OCI-LY1 (cell line): Measurements from ENCODE around the gene ZNF440.
"Not testable (repeated sequence)": the region's sequence is repeated elsewhere in the genome, so short reads cannot be mapped to it uniquely, and the experiment has no call there.

Experiments used
- H2AFZ ChIP-seq: fragments of 200-600 bp; sonication (generic), shearing (Covaris generic); 2 replicates; pipeline ENCODE4 v1.6.0; 2014; ENCODE audit warnings: antibody characterized with exemption, mild to moderate bottlenecking, low read length
- H3F3A ChIP-seq: fragments of 200-600 bp; sonication (generic), shearing (Covaris generic); 2 replicates; pipeline ENCODE4 v1.6.0; 2014; ENCODE audit warnings: mild to moderate bottlenecking, antibody characterized with exemption, low read length, moderate library complexity; ENCODE audit not compliant: insufficient read depth
- H3K27ac ChIP-seq: fragments of 200-600 bp; sonication (generic); 2 replicates; pipeline ENCODE4 v1.5.1; 2014; ENCODE audit warnings: low read length, mixed run types, mild to moderate bottlenecking, low read depth; ENCODE audit not compliant: poor library complexity, severe bottlenecking
- H3K27me3 ChIP-seq: fragments of 200-600 bp; sonication (generic); 2 replicates; pipeline ENCODE4 v1.6.0; 2014; ENCODE audit warnings: antibody characterized with exemption, mild to moderate bottlenecking, low read length, moderate library complexity; ENCODE audit not compliant: insufficient read depth
- H3K36me3 ChIP-seq: fragments of 200-600 bp; sonication (generic); 2 replicates; pipeline ENCODE4 v1.6.1; 2014; ENCODE audit warnings: mild to moderate bottlenecking, antibody characterized with exemption, low read length, moderate library complexity, mixed read lengths; ENCODE audit not compliant: insufficient read depth
- H3K4me1 ChIP-seq: fragments of 200-600 bp; sonication (generic); 2 replicates; pipeline ENCODE4 v1.5.1; 2014; ENCODE audit warnings: mild to moderate bottlenecking, low read length, moderate library complexity; ENCODE audit not compliant: insufficient read depth, severe bottlenecking
- H3K4me2 ChIP-seq: fragments of 200-600 bp; sonication (generic), shearing (Covaris generic); 2 replicates; pipeline ENCODE4 v1.6.1; 2014; ENCODE audit warnings: low read length
- H3K4me3 ChIP-seq: fragments of 200-600 bp; sonication (generic); 2 replicates; pipeline ENCODE4 v1.5.1; 2014; ENCODE audit warnings: low read length, low read depth, mild to moderate bottlenecking, mixed read lengths; ENCODE audit not compliant: poor library complexity, severe bottlenecking
- H3K79me2 ChIP-seq: fragments of 200-600 bp; shearing (Covaris generic); 2 replicates; pipeline ENCODE4 v1.6.1; 2016; ENCODE audit warnings: mixed run types, low read length, mixed read lengths; ENCODE audit not compliant: insufficient read depth
- H3K9ac ChIP-seq: fragments of 200-600 bp; sonication (generic), shearing (Covaris generic); 2 replicates; pipeline ENCODE4 v1.6.1; 2014; ENCODE audit warnings: mild to moderate bottlenecking, low read length, mixed read lengths
- H3K9me2 ChIP-seq: fragments of 200-600 bp; sonication (generic), shearing (Covaris generic); 2 replicates; pipeline ENCODE4 v1.6.1; 2014; ENCODE audit warnings: low read depth, mild to moderate bottlenecking, low read length, mixed read lengths
- H3K9me3 ChIP-seq: fragments of 200-600 bp; shearing (Covaris generic); 2 replicates; pipeline ENCODE4 v1.6.1; 2014; ENCODE audit warnings: low read length, mixed read lengths
- H4K20me1 ChIP-seq: fragments of 200-600 bp; sonication (generic), shearing (Covaris generic); 2 replicates; pipeline ENCODE4 v1.6.0; 2016; ENCODE audit warnings: mild to moderate bottlenecking, low read length; ENCODE audit not compliant: insufficient read depth
- CTCF ChIP-seq: fragments of 200-600 bp; sonication (generic), shearing (Covaris generic); IDR thresholded peaks from 2 replicates; pipeline ENCODE4 v1.5.1; 2017; ENCODE audit warnings: mild to moderate bottlenecking, antibody characterized with exemption, low read length, moderate library complexity, mixed read lengths
- EZH2 ChIP-seq: fragments of 200-600 bp; sonication (generic), shearing (Covaris generic); IDR thresholded peaks from 2 replicates; pipeline ENCODE4 v1.8.0; 2017; ENCODE audit warnings: borderline replicate concordance, mixed run types, mild to moderate bottlenecking, antibody characterized with exemption, low read length, moderate library complexity, mixed read lengths

The ZNF440 gene

DNA sequence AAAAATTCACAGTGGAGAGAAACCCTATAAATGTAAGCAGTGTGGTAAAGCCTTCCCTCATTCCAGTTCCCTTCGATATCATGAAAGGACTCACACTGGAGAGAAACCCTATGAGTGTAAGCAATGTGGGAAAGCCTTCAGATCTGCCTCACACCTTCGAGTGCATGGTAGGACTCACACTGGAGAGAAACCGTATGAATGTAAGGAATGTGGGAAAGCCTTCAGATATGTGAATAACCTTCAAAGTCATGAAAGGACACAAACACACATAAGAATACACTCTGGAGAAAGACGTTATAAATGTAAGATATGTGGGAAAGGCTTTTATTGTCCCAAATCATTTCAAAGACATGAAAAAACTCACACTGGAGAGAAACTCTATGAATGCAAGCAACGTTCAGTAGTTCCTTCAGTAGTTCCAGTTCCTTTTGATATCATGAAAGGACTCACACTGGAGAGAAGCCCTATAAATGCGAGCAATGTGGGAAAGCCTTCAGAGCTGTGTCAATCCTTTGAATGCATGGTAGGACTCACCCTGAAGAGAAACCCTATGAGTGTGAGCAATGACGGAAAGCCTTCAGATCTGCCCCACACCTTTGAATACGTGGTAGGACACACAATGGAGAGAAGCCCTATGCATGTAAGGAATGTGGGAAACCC lies 18.3 kb downstream of the ZNF440 start:
- Histone ChIP-seq H4K20me1 (no peaks in the 10 kb centered on the region), H3K36me3 (peaks cover 54% of the 10 kb centered on the region), H2AFZ (no peak overlapping the region), H3K27me3 (no peaks in the 10 kb centered on the region), H3K9me2 (no peaks in the 10 kb centered on the region), H3K9me3 (peaks cover 18% of the 10 kb centered on the region), H3F3A (no peaks in the 10 kb centered on the region), H3K27ac (no peak overlapping the region), H3K79me2 (no peaks in the 10 kb centered on the region), H3K4me3 (no peak overlapping the region), H3K9ac (no peak overlapping the region), H3K4me2 (no peak overlapping the region), H3K4me1 (no peaks in the 10 kb centered on the region)
- TF ChIP-seq CTCF: no peak
- TF ChIP-seq EZH2: no peak

DNA sequence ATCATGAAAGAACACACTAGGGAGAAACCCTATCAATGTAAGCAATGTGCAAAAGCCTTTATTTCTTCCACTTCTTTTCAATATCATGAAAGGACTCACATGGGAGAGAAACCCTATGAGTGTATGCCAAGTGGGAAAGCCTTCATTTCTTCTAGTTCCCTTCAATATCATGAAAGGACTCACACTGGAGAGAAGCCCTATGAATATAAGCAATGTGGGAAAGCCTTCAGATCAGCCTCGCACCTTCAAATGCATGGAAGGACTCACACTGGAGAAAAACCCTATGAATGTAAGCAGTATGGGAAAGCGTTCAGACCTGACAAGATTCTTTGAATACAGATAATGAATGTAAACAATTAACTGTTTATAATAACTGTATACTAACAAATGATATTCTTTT lies 19.5 kb downstream of the ZNF440 start:
- Histone ChIP-seq H3K4me2 (no peak overlapping the region), H3K9ac (no peak overlapping the region), H4K20me1 (no peaks in the 10 kb centered on the region), H3K9me3 (peaks cover 18% of the 10 kb centered on the region), H3K9me2 (no peaks in the 10 kb centered on the region), H3K79me2 (no peaks in the 10 kb centered on the region), H3K36me3 (peaks cover 48% of the 10 kb centered on the region), H3K4me3 (no peak overlapping the region), H3F3A (no peaks in the 10 kb centered on the region), H2AFZ (no peak overlapping the region), H3K27ac (no peak overlapping the region), H3K27me3 (no peaks in the 10 kb centered on the region), H3K4me1 (no peaks in the 10 kb centered on the region)
- TF ChIP-seq CTCF (no peak), EZH2 (no peak)

DNA sequence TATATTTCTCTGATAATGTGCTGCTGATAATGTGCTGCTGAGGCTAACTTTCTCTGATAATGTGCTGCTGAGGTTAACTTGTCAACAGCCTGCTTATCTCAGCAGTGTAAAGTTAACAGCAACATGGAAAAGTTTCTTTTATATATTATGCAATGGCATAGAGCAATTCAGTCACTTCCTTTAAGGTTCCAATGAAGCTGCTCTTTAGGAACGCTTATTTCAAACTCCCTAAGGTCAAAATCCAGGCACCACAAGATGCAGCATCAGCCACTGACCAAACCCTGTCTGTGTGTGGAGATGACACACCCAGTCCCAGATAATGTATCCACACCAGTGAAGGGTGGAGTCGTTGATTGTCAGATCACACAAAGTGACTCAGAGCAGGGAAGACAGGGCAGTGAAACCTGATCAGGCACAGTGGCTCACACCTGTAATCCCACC lies 21.6 kb downstream of the ZNF440 start:
- H3K9ac ChIP-seq, H2AFZ ChIP-seq, H3K9me2 ChIP-seq, H3K79me2 ChIP-seq, H4K20me1 ChIP-seq, H3K27me3 ChIP-seq, H3K4me2 ChIP-seq, H3K27ac ChIP-seq, H3K4me1 ChIP-seq, H3F3A ChIP-seq, H3K4me3 ChIP-seq: not testable (repeated sequence)
- peaks cover 38% of the 10 kb centered on the region for H3K36me3 ChIP-seq
- H3K9me3 ChIP-seq: peaks cover 18% of the 10 kb centered on the region

- Histone ChIP-seq H3K4me3 (no peak overlapping the region), H3K9me3 (no peaks in the 10 kb centered on the region), H3K27me3 (no peaks in the 10 kb centered on the region; the same call in 1 of the 2 replicates), H3F3A (no peaks in the 10 kb centered on the region), H3K4me2 (no peak overlapping the region), H3K9ac (no peak overlapping the region), H2AFZ (no peak overlapping the region), H3K4me1 (peaks cover 7% of the 10 kb centered on the region), H3K36me3 (no peaks in the 10 kb centered on the region), H4K20me1 (no peaks in the 10 kb centered on the region), H3K79me2 (no peaks in the 10 kb centered on the region), H3K9me2 (no peaks in the 10 kb centered on the region), H3K27ac (no peak overlapping the region)
- TF ChIP-seq EZH2 (no peak), CTCF (no peak)
Measured at GRCh38 chr19:11843722-11844121, 29.6 kb downstream of the ZNF440 start.

DNA sequence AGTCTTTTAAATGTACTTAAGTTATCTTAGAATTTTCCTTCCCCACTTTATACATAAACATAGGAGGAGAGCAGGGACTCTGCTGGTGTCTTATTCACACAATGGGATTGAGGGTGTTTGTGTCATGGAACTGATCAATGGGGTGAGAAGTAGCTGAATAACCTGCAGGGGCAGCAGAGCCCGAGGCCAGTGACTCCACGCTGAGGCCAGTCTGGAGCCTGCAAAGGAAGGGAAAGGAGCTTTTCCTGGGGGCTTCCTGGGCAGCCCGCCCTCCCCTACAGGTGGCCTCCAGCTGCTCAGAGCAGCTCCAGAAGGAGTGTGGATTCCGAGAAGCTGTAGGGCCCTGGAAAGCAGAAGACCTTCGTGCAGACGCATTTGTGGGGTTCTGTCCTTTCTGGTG lies 33.5 kb downstream of the ZNF440 start:
- not testable (repeated sequence) for H2AFZ ChIP-seq, H3K4me2 ChIP-seq, H3K4me3 ChIP-seq, H3K9me2 ChIP-seq, H4K20me1 ChIP-seq, H3K9ac ChIP-seq, H3F3A ChIP-seq, H3K27me3 ChIP-seq, H3K9me3 ChIP-seq, H3K27ac ChIP-seq, H3K79me2 ChIP-seq
- Histone ChIP-seq H3K4me1 (peaks cover 16% of the 10 kb centered on the region), H3K36me3 (peaks cover 26% of the 10 kb centered on the region)
